Ramos (cell line): ENCODE results near the gene HIGD1B.
"Not testable (repeated sequence)": the region's sequence is repeated elsewhere in the genome, so short reads cannot be mapped to it uniquely, and the experiment has no call there.

Experiments used
- in situ Hi-C: fragments of 300-500 bp; cut with MboI; formaldehyde crosslinking; loops from one replicate; pipeline ENCODE4 v1.14.3; 2022; ENCODE audit warnings: low sequenced_read_pairs; ENCODE audit not compliant: unreplicated experiment

HIGD1B gene

GRCh38 chr17:44847586-44847985, at the start of gene HIGD1B:
TSS of gene HIGD1B (plus strand) at chr17:44847883. CDS start at chr17:44848153, 270 bp downstream.
- in situ Hi-C loops = no loop called here

DNA sequence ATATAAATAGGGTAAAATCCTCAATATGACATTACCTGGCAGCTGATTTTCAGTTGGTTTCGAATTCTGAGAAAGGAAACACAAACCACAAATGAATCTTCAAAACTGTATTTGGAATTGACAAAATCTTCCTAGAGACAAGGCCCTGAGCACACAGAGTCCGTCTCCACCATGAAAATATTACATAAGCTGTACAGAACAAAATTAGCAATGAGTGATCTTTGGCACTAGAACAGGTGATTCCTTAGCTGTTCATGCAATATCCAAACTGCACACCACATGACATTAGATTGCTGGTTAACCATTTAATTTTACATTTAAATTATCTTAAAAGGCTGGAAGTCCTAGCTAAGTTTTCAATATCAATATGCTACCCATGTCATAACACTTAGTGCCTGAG, 49.3 kb upstream of the HIGD1B start:
- in situ Hi-C loops = no loop called here

GRCh38 chr17:44801880-44802279, 45.8 kb upstream of the HIGD1B start:
- in situ Hi-C loops = no loop called here

DNA sequence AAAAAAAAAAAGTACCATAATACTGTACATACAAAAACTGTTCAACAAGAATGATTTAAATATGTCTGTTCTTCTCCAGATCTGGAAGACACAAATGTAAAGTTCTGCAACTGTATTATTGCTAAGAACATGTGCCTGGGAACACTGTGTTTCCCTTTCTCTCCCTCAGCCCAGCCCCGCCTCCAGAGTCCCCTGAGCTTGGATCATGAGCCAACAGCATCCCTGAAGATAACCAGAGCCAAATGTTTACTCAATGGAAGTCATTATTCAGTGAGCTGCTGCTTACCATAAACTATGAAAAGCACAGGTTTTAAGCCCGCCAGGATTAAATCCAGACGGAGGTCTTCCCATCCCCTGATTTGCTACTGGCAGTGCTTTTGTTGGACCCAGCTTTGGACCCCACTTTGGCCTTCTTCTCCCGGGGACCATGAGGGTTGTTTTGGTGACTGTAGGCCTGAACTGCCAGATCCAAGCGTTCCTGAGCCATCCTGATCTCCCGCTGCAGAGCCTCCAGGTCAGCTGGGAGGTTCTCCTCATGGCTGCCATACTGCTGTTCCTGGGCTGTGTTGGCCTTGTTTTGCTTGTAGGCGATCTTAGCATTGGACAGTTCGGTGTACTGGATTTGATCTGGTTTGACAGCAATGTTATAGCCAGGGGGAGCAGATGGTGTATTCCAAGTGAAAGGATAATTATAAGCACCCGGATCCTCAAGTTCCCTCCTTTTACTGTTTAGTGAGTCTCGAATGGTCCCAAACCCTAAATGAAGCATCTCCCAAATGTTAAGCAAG, 43.2 kb upstream of the HIGD1B start:
- in situ Hi-C loops = no loop called here

DNA sequence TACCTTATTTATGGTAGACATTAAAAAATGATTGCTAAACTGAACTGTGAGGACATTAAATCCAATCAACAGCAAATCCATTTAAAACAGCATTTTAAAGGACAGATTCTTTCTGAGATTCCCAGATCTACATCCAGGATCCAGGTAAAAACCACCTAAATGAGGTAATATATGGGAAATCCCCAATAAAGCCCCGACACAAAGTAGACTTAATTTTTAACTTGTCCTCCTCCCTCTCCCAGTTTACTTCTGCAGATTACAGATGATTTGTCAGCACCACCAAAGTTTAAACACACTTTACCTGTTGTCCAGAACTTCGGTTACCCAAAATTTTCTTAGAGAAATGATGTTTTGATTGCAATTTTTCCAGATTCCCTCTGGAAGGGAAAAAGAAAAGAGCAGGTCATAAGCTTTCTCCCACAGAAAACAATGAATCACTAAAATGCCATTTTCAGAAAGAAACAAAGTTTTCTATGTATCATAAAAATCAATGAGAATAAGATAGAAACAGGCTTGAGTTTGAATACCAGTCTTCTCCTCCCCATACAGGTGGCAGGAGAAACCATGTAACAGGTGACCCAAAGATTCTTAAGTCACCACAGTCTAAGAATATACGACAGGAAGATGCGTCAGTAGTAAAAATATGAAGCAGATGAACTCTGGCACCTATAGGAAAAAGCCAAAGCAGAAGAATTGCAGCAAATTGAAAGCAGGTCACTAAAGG, 40.4 kb upstream of the HIGD1B start:
- in situ Hi-C loops = no loop called here

DNA sequence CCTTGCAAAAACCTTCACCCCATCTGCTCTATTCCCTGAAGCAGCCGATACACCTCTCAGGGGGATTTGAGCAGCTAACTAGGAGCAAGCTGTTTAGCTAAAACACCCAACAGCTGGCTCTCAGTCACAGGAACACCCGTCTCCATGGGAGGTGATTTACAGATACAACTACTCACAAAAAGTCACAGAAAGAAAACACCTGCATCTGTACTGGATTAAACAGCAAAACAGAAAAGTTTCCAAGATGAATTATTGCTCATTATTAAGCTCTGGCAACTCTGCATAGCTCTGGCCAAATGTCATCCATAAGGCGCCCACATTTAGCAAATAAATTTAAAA, 39.9 kb upstream of the HIGD1B start:
- in situ Hi-C loops = no loop called here

DNA sequence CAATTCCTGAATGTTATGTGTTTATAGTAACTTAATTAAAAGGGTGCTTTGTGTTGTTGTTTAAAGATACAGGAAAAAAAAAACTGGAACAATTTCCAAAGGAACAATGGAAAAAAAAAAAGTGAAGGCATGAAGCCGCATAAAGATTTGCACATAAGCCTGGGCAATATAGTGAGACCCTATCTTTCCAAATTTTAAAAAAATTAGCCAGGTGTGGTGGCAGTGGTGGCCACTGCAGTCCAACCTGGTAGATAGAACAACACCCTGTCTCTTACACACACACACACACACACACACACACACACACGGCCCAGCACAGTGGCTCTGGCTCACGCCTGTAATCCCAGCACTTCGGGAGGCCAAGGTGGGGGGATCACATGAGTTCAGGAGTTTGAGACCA, 39.5 kb upstream of the HIGD1B start:
- in situ Hi-C loops = no loop called here

DNA sequence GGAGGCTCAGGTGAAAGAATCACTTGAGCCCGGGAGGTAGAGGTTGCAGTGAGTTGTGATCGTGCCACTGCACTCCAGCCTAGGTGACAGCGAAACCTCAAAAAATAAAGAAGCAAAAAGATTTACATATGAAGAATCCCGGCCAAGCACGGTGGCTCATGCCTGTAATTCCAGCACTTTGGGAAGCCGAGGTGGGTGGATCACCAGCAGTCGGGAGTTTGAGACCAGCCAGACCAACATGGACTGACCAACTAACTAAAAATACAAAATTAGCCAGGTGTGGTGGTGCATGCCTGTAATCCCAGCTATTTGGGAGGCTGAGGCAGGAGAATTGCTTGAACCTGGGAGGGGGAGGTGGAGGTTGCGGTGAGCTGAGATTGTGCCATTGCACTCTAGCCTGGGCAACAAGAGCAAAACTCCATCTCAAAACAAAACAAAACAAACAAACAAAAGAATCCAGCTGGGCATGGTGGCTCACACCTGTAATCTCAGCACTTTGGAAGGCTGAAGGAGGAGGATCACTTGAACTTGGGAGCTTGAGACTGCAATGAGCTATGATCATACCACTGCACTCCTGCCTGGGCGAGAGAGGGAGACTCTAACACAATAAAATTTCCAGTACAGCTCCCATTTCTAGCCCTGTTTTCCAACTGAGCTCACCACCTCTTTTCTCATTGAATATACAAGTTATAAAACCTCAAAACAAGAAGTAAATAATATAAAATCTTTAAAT, 38.9 kb upstream of the HIGD1B start:
- in situ Hi-C loops = not testable (repeated sequence)

DNA sequence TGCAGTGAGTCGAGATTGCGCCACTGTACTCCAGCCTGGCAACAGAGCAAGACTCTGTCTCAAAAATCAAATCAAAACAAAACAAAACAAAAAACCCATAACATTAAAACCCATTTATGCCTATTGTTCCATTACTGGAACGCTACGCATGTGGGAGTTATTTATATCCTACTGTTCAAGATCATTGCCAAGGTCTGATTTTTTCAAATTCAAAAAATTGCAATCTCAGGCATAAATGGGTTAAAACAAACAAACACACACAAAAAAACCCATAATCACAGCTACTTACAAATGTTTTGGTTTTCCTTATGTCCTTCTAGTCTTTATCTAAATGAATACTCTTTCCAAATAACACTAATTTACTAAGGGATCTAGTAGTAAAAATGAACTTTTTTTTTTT, 35.4 kb upstream of the HIGD1B start:
- in situ Hi-C loops = no loop called here

DNA sequence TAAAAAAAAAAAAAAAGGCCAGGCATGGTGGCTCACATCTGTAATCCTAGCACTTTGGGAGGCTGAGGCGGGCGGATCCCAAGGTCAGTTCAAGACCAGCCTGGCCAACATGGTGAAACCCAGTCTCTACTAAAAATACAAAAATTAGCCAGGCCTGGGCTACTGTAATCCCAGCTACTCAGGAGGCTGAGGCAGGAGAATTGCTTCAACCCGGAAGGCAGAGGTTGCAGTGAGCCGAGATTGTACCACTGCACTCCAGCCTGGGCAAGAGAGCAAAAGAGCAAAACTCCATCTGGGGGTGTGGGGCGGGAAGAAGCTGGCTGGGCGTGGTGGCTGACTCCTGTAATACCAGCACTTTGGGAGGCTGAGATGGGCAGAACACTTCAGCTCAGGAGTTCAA, 29.2 kb upstream of the HIGD1B start:
- in situ Hi-C loops = not testable (repeated sequence)

GRCh38 chr17:44820631-44821212, 27.0 kb upstream of the HIGD1B start:
- in situ Hi-C loops = no loop called here

GRCh38 chr17:44825236-44825635, 22.4 kb upstream of the HIGD1B start:
- in situ Hi-C loops = not testable (repeated sequence)

DNA sequence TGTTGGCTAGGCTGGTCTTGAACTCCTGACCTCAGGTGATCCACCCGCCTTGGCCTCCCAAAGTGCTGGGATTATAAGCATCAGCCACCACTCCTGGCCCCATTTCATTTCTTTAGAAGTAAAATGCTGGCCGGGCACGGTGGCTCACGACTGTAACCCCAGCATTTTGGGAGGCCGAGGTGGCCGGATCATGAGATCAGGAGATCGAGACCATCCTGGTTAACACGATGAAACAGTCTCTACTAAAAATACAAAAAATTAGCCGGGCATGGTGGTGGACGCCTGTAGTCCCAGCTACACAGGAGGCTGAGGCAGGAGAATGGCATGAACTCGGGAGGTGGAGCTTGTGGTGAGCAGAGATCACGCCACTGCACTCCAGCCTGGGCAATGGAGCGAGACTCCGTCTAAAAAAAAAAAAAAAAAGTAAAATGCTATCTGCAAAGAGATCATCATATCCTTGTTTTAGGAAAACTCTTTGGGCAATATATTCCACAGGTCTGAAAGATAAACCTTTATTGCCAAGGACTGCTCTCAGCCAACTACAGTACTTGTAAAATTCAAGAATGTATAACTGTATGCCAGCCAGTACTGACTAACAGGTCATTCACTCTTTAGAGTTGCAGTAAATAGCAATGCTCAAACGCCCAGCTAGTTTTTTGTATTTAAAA, 21.4 kb upstream of the HIGD1B start:
- in situ Hi-C loops = no loop called here

DNA sequence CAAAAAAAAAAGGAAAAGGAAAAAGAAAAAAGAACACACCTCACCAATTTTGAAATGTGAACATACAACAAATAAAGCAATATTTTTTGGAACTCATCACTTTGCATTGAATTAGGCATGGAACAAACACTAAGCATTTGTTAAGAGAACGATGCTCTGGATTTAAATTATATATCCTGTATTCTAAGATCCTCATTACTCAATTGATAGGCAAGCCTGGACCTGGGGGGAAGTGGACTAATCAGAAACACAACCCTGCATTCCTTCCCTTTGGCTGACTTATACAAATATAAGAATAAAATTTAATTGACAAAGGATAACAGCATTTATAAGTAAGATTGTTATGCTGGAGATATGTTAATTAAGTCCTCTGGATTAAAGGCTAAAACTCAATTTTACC, 19.8 kb upstream of the HIGD1B start:
- in situ Hi-C loops = no loop called here

- in situ Hi-C loops = no loop called here
Measured at GRCh38 chr17:44828919-44829522, 18.7 kb upstream of the HIGD1B start.

DNA sequence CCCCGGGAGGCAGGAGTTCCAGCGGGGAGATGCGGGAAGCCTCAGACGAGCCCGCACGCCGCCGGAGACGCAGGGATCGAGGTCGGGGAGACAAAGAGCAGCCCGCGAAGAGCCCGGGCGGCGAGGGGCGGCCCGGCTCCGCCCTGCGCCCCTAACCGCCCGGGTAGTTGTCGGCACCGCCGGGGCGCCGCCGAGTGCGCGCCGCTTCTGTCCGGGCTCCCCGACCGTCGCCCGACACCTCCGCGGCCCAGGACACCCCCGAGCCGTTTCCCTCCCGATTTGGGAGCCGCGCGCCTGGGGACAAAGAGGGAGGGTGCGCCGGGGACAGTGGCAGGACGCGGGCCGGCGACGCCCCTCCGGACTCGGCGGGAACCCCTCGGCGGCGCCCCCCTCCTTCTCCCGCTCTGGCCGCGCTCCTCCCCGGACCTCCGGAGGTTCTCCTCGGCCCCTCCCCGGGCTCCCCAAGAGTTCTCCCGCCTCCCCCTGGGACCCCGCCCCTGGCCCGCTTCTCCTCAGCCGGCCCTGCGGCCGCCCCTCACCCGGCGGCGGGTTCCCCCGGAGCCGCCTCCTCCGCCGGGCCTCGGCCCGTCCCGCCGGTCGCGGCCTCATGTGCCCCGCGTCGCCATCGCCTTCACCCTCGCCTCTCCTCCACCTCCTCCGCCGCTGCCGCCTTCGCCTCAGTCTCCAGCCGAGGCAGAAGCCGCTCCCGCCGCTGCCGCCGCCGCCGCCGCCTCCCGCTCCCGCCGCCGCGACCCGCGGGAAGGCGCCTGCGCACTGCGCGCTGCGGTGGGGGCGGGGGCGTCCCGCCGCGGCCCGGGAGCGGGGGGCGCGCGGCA, 17.9 kb upstream of the HIGD1B start, which contains the start of gene GJC1:
TSS of gene GJC1 (minus strand) at position 765 of the 836 bp plus-strand sequence. CDS start 24,470 bp downstream, outside the sequence.
- in situ Hi-C loops = no loop called here

- in situ Hi-C loops = no loop called here
Measured at GRCh38 chr17:44830359-44831288, 17.1 kb upstream of the HIGD1B start.

- in situ Hi-C loops = no loop called here
Measured at GRCh38 chr17:44831371-44831770, 16.3 kb upstream of the HIGD1B start.
